Testis (tissue), 2 donors: Measurements from ENCODE around the gene TRIM27.

ENCODE experiments used
- POLR2A ChIP-seq: fragments of 450-650 bp; IDR thresholded peaks from one replicate; pipeline ENCODE4 v1.6.1; 2017; ENCODE audit warnings: antibody characterized with exemption, mild to moderate bottlenecking, moderate library complexity
- TF ChIP-seq, protein P1 (sequence below), 3 experiments: fragments of 450-650 bp in 2 of 3; fragments of 200-600 bp in 1 of 3; sonication (generic) in 1 of 3; IDR thresholded peaks; one replicate each; pipeline ENCODE4 v1.5.1; 2016 to 2019; ENCODE audit warnings: antibody characterized with exemption in 3 of 3, mild to moderate bottlenecking in 2 of 3, moderate library complexity in 1 of 3

DNA sequence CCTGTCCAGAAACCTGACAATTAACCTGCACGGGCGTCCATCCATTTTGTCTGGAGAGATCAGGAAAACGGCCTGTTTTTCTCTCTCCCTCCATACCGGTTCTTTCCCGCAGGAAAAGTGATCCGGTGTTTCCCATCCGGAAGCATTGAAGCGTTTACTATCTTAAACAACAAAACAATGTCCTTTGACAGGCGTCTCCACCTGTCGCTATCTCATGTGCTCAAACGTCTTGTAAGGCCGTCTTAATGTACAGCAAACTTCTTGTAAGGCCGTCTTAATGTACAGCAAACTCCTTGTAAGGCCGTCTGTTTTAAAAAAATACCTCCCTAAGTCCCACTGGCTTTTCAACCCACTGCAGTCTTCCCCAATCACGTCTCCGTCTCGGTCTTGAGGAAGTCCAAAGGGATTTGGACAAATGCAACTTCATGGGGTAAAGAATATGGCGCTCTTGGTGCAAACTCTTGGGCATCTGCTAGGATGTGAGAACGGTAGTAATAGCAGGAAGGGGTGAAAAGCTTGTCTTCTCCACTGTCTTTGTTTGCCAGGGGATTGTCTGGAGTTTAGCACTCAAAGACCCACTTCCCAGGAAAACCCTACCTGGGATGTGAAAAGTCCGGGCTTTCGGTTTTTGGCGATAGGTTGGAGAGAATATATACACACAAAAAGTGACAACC is 29.9 kb upstream of the TRIM27 start:
- no peak for TF ChIP-seq POLR2A
- TF ChIP-seq, protein P1, sequence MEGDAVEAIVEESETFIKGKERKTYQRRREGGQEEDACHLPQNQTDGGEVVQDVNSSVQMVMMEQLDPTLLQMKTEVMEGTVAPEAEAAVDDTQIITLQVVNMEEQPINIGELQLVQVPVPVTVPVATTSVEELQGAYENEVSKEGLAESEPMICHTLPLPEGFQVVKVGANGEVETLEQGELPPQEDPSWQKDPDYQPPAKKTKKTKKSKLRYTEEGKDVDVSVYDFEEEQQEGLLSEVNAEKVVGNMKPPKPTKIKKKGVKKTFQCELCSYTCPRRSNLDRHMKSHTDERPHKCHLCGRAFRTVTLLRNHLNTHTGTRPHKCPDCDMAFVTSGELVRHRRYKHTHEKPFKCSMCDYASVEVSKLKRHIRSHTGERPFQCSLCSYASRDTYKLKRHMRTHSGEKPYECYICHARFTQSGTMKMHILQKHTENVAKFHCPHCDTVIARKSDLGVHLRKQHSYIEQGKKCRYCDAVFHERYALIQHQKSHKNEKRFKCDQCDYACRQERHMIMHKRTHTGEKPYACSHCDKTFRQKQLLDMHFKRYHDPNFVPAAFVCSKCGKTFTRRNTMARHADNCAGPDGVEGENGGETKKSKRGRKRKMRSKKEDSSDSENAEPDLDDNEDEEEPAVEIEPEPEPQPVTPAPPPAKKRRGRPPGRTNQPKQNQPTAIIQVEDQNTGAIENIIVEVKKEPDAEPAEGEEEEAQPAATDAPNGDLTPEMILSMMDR (IDR thresholded peaks at IDR 0.05): no peak
